HUES6 (cell line): ENCODE measurements around the gene IGFBP4.

ENCODE experiments used
- H3K27ac ChIP-seq: 2 replicates; pipeline ENCODE4 v1.7.0; 2013; ENCODE audit warnings: low read depth, mild to moderate bottlenecking, low read length, inconsistent platforms
- H3K27me3 ChIP-seq: 2 replicates; pipeline ENCODE4 v1.6.1; 2013; ENCODE audit warnings: low read length; ENCODE audit not compliant: control insufficient read depth, insufficient read depth
- H3K36me3 ChIP-seq: 2 replicates; pipeline ENCODE4 v1.6.1; 2013; ENCODE audit warnings: low read length; ENCODE audit not compliant: control insufficient read depth, insufficient read depth
- H3K4me1 ChIP-seq: 2 replicates; pipeline ENCODE4 v1.6.1; 2013; ENCODE audit warnings: low read length; ENCODE audit not compliant: control insufficient read depth, insufficient read depth
- H3K4me3 ChIP-seq: 2 replicates; pipeline ENCODE4 v1.5.1; 2013; ENCODE audit warnings: low read depth, low read length
- H3K9ac ChIP-seq: one replicate; pipeline ENCODE4 v1.6.1; 2013; ENCODE audit warnings: mild to moderate bottlenecking, low read length
- H3K9me3 ChIP-seq: 2 replicates; pipeline ENCODE4 v1.6.1; 2013; ENCODE audit warnings: low read depth, low read length; ENCODE audit not compliant: control insufficient read depth, insufficient read depth

IGFBP4 gene

DNA sequence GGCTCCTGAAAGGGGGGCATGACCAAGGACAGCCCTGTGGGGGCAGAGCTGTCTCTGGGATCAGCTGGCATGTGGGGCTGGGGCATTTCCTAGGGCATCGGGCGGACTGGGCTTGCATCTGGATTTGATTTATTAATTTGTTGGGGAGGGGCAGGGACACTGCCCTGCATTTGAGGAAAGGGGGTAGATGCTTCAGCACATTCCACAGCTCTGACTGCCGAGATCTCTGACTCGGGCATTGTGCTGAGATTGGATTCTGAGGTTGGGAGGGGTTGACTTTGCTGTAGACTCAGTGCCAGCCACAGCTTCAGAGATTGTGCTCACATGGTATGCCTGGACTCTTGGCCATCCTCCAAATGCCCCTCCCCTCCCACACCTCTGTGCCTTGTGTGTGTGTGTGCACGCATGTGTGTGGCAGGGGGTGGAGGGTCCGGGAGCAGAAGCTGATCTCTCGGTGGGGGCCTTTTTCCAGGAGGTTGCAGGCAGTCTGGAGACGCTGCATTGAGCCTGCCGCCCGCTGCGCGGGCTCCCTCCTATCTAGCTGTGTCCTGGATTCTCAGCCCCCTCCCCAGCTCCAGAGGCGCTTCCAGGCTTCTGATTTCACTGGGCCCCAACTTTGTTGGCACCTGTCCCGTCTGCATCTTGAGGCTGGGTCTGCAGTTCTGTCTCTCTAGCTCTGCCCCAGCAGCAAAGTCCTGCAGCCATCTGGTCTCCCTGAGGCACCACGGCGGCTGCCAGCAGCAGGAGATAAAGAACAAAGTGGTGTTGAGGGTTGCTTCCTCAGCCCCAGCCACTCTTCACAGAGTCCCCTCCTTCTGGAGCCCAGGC lies 14.9 kb downstream of the IGFBP4 start:
- H3K9ac ChIP-seq = no peak overlapping the region
- no peaks in the 10 kb centered on the region for H3K9me3 ChIP-seq
- no peaks in the 10 kb centered on the region for H3K27me3 ChIP-seq
- peaks cover 56% of the 10 kb centered on the region for H3K4me1 ChIP-seq
- peaks cover 44% of the 10 kb centered on the region for H3K36me3 ChIP-seq
- no peak overlapping the region for H3K4me3 ChIP-seq
- no peak overlapping the region for H3K27ac ChIP-seq

DNA sequence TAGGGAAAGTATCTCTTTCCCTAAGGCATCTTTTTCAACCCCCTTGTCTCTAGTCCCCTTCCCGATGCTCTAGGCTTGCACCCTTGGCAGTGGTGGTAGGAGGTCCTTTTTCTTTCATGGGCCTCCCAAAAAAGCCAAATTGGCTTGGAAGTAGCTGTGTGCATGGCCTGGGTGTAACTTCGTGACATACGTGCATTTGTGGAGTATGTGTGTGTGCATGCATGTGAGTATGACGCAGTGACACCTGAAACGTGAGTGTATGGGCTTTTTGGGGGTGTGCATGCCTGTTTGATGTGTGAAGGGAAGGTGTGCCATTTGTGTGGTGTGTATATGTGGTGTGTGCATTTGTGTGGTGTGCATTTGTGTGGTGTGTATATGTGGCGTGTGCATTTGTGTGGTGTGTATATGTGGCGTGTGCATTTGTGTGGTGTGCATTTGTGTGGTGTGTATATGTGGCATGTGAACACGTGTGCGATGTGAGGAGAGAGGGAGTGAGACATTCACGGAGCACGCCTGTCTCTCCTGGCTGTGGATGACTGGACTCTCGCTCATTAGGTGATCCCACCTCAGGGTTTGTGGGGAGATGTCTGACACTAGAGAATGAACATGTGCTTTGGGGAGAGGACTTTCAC lies 15.7 kb downstream of the IGFBP4 start:
- Histone ChIP-seq H3K9ac (no peak overlapping the region), H3K4me3 (no peak overlapping the region), H3K4me1 (peaks cover 61% of the 10 kb centered on the region), H3K9me3 (no peaks in the 10 kb centered on the region), H3K36me3 (peaks cover 36% of the 10 kb centered on the region), H3K27ac (no peak overlapping the region), H3K27me3 (no peaks in the 10 kb centered on the region)

DNA sequence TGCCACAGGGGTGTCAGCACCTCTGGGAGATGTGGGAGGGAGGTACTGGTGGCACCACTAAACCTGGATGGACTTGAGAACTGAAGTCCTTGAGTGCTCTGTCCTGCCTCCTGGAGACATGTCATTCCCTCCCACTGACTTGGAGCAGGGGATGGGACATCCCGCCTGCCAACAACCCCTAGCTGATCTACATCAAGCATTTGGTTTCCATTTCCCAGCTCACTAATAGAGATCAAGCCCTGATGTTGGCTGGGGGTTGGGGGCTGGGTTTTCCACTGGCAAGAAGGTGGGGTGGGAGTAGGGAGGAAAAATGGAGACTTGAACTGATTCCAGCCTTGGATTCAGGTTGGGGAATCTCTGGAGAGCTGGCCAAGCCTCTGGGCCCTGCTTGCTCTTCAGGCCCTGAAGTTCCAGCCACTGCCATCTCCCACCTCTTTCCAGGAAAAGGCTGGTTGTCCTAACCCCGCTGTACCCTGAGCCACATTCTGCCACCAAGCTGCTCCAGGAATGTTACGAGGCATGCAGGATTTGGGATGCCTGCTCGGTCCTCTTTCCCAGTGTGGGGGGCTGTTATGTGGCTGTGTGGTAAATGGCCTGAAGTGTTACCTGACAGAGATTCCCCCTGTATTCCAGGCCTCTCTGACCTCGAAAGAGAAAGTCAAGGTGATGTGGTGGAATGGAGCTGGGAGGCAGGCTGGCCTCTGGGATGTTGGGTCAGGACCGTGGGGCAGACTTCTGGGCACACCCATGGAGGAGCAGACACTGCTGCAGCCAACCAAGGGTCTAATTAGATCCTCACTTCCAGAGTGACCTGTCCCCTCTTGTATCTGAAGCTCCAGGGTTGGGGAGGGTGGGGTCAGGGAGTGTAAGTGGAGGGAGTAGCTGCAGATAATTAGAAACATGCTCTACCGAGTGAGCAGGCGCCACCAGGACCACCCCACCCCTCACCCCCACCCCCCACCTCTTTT lies 16.7 kb downstream of the IGFBP4 start:
- peaks cover 27% of the 10 kb centered on the region for H3K36me3 ChIP-seq
- no peaks in the 10 kb centered on the region for H3K27me3 ChIP-seq
- H3K9ac ChIP-seq = no peak overlapping the region
- no peaks in the 10 kb centered on the region for H3K9me3 ChIP-seq
- H3K4me3 ChIP-seq = no peak overlapping the region
- peaks cover 61% of the 10 kb centered on the region for H3K4me1 ChIP-seq
- no peak overlapping the region for H3K27ac ChIP-seq

DNA sequence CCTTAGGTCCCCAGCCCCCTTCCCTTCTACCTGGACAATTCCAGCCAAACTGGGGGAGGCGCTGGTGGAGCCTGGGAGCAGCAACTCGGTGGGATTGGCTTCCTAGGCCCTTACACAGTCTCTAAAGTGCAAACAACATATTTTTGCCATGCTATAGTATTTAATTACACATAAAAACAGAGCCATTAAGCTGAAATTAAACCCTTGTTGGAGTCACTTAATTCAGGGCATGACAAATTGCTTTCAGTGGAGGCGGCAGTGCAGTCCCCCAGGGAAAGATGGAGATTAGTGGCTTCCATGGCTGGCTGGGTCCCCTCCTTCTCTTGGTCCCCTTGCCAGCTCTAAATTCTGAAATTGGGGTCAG lies 17.3 kb downstream of the IGFBP4 start:
- H3K27me3 ChIP-seq = no peaks in the 10 kb centered on the region
- peaks cover 26% of the 10 kb centered on the region for H3K36me3 ChIP-seq
- no peak overlapping the region for H3K4me3 ChIP-seq
- H3K9ac ChIP-seq = no peak overlapping the region
- H3K9me3 ChIP-seq = no peaks in the 10 kb centered on the region
- peaks cover 61% of the 10 kb centered on the region for H3K4me1 ChIP-seq
- H3K27ac ChIP-seq = no peak overlapping the region

DNA sequence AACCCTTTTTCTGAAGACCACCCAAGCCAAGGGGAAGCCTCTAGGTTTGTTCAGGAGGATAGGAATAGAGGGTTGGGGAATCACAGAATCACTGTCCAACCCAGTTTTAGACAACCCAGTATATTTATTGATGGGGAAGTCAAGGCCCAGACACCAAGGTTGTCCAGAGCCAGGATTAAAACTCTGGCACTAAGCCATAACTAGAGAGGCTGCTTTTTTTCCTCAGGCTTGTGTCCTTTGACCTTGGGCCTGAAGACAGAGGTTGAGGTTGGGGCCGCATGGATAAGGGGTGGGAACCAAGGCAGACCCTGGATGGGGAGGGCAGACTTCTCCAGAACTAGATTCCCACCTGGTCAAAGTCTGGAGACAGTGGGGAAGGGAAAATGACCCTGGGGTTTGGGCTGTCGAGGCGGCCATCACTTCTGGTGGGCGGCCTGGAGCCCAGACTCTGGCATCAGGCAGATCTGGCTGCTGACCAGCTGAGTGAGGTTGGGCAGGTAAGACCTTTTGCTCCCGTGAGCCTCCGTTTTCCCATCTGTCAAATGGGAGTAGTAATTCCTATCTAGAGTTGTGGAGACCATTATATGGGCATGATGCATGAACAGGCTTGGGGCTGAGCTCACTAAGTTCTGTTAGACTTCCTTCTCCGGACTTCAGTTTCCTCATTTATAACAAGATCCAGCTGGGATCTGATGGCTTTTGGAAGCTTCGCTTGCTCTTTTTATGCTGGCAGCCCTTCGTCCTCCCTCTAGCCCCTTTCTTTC lies 17.9 kb downstream of the IGFBP4 start:
- no peak overlapping the region for H3K27ac ChIP-seq
- H3K36me3 ChIP-seq = peaks cover 20% of the 10 kb centered on the region
- H3K4me3 ChIP-seq = no peak overlapping the region
- H3K9ac ChIP-seq = no peak overlapping the region
- H3K4me1 ChIP-seq = peaks cover 61% of the 10 kb centered on the region
- no peaks in the 10 kb centered on the region for H3K9me3 ChIP-seq
- no peaks in the 10 kb centered on the region for H3K27me3 ChIP-seq

DNA sequence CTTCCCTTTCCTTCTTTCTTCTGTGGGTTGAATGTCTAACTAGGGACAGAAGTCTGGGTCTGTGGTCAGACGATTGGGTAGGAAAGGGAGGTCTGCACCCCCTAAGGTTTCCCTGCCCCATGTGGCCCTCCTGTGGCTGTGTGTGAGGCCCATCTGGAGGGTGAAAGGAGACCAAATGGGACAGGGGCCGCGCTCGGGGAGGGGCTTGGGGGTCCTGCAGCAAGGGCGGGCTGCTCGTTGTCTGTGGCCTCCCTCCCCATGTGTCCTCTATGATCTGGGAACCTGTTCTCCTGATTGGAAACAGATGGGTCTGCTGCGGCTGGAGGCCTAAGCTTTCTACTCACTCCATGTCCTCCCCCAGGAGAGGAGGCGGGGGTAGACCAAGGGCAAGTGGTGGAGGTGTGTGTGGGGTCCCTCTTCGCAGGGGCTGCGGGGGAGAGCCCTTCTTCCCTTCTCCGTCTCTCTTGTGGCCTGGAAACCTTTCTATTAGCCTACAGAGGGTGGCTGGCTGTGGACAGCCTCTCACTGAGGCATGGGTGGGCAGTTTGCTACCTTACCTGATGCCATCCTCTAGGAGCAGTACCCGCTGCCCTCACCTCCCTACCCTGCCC lies 18.6 kb downstream of the IGFBP4 start:
- H3K27ac ChIP-seq = no peak overlapping the region
- H3K4me3 ChIP-seq = no peak overlapping the region
- peaks cover 61% of the 10 kb centered on the region for H3K4me1 ChIP-seq
- no peaks in the 10 kb centered on the region for H3K9me3 ChIP-seq
- no peak overlapping the region for H3K9ac ChIP-seq
- H3K36me3 ChIP-seq = peaks cover 13% of the 10 kb centered on the region
- H3K27me3 ChIP-seq = no peaks in the 10 kb centered on the region

DNA sequence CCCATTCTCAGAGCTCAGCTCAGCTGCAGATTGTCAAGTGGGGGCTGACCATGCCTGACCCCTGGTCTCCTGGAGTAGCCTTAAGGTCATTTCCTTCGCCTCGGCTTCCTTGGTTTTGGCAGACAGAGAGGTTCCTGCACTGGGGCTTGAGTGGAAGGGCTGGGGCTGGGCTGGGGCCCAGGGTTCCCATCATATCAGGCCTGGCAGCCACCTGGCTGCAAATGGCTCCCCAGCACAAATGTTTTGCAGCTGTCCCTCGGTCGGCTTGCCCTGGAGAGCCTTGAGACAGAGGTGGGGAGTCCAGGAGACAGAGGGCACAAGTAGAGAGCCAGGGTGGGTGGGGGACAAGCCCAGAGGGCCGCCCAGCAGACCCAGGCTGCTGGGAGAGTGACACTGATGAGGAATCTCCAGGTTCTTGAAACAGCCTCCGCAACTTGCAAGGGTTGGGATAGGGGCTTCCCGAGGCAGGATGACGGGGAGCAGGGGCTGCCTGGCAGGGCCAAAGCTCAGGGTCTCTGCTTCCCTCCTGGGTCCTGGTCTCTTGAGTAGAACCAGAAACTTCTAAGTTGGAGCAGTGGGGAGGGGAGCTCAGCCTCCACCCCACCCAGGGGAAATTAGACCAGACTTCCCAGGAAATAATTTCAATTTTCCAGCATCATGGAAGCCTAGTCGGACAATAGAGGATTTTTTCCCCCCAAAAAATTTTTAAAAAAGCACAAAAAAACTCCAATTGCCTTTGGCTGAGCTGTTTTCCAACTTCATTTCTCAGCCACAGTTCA lies 19.3 kb downstream of the IGFBP4 start:
- no peak overlapping the region for H3K9ac ChIP-seq
- peaks cover 56% of the 10 kb centered on the region for H3K4me1 ChIP-seq
- H3K27ac ChIP-seq = peak overlapping the region; percentile 61; the same call in 1 of the 2 replicates

DNA sequence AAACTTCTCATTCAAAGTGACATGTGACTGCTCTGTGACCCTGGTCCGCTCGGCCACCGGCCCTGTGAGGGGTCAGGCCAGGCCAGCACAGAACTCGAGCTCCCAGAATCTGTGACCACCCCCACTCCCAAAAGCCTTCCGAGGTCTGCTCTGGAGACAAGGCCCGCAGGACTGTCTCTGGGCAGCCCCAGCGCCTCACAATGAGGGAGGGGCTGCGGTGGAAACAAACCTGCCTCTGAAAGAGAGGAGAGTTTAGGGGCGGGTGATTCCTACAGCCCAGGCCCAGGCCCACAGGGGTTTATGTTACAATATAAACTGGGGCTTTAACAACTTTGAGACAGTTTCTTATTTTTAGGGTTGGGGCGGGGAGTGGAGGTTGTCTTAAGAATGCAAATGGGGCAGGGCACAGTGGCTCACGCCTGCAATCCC lies 19.9 kb downstream of the IGFBP4 start:
- H3K27ac ChIP-seq = peak overlapping the region; percentile 61; the same call in 1 of the 2 replicates
- no peak overlapping the region for H3K9ac ChIP-seq

More for the DNA sequence above, 19.3 kb downstream of the IGFBP4 start:
- Histone ChIP-seq H3K4me3 (no peak overlapping the region), H3K27me3 (no peaks in the 10 kb centered on the region), H3K36me3 (peaks cover 6% of the 10 kb centered on the region; the same call in 1 of the 2 replicates), H3K9me3 (no peaks in the 10 kb centered on the region)

DNA sequence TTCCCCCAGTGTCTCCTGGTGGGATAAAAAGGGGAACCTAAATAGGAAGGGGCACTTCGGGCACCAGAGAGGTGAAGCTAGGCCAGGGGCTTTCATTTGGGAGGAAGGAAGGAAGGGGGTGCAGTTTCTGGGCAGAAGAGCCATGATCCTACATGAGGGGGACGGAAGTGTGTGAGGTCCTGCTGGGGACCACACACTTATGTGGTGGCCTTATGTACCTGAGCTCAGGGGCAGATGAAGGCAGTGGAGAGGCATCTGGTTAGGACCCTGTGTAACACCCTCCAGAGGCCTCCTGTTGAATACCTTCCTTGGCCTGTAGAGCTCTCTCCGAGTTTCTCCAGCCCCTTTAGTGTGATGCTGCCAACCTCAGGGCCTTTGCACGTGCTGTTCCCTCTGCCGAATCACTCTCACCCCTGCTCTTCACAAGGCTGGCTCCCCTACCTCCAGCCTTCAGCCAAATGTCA lies 21.2 kb downstream of the IGFBP4 start:
- no peaks in the 10 kb centered on the region for H3K27me3 ChIP-seq

More for the DNA sequence above, 19.9 kb downstream of the IGFBP4 start:
- H3K4me3 ChIP-seq = no peak overlapping the region
- H3K4me1 ChIP-seq = peaks cover 50% of the 10 kb centered on the region
- H3K27me3 ChIP-seq = no peaks in the 10 kb centered on the region
- H3K36me3 ChIP-seq = peaks cover under 1% of the 10 kb centered on the region; the same call in 1 of the 2 replicates
- no peaks in the 10 kb centered on the region for H3K9me3 ChIP-seq

More for the DNA sequence above, 21.2 kb downstream of the IGFBP4 start:
- Histone ChIP-seq H3K27ac (no peak overlapping the region), H3K9me3 (no peaks in the 10 kb centered on the region), H3K9ac (no peak overlapping the region), H3K36me3 (no peaks in the 10 kb centered on the region), H3K4me3 (no peak overlapping the region), H3K4me1 (peaks cover 38% of the 10 kb centered on the region)
